GM19452 (cell line): Measurements from ENCODE around the gene JPH2.

Experiments
- ATAC-seq: cut with Tn5 transposase; IDR thresholded peaks from one replicate; pipeline ENCODE4 v1.9.1; 2021; ENCODE audit not compliant: unreplicated experiment

Gene JPH2

GRCh38 chr20:44187772-44188709, 1.1 kb upstream of the JPH2 start:
- no peak for ATAC-seq

GRCh38 chr20:44186674-44187053, 324 bp downstream of the JPH2 start:
- no peak for ATAC-seq

DNA sequence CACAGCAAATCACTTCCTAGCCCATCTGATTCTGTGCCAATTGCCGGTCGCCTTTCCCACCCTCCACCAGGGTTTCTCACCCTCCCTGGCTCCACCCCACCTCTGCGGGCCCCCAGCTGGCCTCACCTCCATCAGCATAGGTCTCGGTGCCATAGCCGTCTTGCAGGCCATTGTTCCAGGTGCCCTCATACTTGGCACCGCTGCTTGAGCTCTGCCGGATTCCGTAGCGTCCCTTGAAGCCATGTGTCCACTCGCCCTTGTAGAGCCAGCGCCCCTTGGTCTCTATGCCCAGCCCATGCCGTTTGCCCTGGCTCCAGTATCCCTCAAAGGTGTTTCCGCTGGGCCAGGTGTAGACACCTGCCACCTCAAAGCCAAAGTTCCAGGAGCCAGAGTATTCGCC, 787 bp downstream of the JPH2 start:
- ATAC-seq: no peak

GRCh38 chr20:44185574-44185973, 1.4 kb downstream of the JPH2 start:
- no peak for ATAC-seq

GRCh38 chr20:44183282-44183681, 3.7 kb downstream of the JPH2 start:
- ATAC-seq: no peak

DNA sequence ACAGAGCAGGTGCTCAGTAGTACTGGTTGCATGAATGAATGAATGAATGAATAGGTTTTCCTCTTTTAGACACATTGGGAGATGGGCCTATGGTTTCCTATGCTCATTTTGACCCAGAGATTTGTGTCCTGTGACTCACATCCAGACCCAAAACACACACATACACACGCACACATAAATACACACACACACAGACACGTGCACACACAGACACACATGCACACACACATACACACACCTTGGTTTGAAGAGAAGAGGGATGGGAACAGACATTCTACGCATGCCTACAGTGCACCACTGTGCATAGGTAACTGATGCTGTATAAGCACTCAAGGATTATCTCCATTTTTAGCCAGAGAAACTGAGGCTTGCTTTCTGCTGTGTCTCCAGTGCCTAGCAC, 4.1 kb downstream of the JPH2 start:
- ATAC-seq: no peak

GRCh38 chr20:44182135-44182765, 4.7 kb downstream of the JPH2 start:
- ATAC-seq: no peak

- ATAC-seq: no peak
Measured at GRCh38 chr20:44181611-44182010, 5.4 kb downstream of the JPH2 start.

DNA sequence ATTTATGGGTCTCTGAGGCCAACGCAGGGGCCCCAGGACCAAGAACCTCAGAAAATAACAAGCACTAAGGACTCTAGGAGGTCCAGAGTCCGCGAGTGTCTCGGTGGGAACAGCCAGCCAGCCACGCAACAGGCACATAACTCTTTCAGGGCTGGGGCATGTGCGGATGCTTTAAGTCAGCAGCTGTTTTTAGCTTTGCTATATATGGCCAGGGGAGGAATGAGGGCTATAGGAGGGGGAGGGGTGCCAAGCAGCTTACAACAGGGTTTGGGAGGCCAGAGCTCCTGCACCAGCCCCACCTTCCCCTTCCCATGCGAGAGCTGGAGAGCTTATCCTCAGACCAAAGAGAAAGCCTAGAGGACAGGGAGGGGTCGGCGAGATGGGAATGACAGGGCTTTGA, 6.2 kb downstream of the JPH2 start:
- no peak for ATAC-seq

- ATAC-seq: no peak
Measured at GRCh38 chr20:44176833-44177534, 10.0 kb downstream of the JPH2 start.

- ATAC-seq: no peak
Measured at GRCh38 chr20:44174996-44175765, 11.8 kb downstream of the JPH2 start.

DNA sequence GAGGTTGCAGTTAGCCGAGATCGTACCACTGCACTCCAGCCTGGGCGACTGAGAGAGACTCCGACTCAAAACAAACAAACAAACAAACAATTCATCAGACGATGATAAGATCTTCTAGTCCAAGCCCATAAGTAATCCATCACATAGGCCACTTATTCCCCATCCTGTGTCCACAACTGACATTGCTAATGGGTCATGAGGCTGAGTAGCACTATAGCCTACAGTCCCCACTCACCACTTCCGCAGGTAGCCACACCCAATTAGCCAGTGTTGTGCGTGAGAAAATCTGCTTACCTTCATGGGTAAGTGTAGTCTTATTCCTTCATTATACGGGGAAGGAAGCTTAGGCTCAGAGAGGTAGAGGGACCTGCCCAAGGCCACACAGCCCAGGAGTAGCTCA, 13.1 kb downstream of the JPH2 start:
- no peak for ATAC-seq

DNA sequence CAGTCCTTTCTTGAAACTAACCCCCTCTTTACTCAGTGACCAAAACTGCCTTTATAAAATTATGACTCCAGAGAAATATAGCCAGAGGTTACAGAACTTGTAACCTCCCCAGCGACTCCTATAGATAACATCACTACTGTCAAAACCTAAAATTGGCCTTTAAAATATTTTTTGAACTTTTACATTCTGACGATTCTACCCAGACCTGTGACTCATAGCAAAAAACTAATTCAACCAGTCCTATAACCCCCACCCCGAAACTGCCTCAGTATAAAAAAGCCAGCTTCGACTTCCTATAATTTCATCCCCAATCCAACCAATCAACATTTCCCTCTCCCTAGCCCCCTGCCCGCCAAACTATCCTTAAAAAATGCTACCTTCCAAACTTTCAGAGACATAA, 13.9 kb downstream of the JPH2 start:
- no peak for ATAC-seq

DNA sequence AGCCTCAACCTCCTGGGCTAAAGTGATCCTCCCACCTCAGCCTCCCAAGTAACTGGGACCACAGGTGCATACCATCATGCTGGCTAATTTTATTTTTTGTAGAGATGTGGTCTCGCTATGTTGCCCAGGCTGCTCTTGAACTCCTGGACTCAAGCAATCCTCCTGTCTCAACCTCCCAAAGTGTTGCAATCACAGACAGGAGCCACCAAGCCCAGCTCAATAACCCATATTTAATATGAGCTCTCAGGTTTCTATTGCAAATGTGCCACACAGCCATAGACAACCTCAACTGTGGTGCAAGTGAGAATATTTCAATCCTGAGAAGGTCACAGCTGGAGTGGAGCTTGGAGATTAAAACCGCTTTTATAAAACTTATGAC, 14.4 kb downstream of the JPH2 start:
- ATAC-seq: no peak

- no peak for ATAC-seq
Measured at GRCh38 chr20:44171775-44172571, 15.0 kb downstream of the JPH2 start.

- ATAC-seq: no peak
Measured at GRCh38 chr20:44170816-44171410, 16.1 kb downstream of the JPH2 start.

DNA sequence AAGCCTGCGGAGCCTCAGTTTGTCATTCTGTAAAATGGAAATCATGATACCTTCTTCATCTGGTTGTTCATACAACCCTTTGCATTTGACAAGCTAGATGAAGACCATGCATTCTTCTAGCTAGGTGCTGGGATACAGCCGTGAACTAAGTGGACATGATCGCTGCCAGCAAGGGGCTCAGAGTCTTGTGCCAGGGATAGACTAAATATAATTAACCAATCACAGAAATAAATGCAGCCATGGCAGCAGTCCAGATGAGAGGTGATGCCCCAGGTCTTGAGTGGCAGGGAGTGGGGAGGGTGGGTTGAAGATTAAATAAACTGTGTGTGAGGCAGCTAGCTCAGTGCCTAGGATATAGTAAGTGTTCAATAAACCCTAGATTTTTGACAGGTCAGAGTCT, 19.3 kb downstream of the JPH2 start:
- ATAC-seq: no peak

GRCh38 chr20:44166477-44166876, 20.5 kb downstream of the JPH2 start:
- ATAC-seq: no peak

GRCh38 chr20:44166008-44166407, 21.0 kb downstream of the JPH2 start:
- ATAC-seq: no peak

DNA sequence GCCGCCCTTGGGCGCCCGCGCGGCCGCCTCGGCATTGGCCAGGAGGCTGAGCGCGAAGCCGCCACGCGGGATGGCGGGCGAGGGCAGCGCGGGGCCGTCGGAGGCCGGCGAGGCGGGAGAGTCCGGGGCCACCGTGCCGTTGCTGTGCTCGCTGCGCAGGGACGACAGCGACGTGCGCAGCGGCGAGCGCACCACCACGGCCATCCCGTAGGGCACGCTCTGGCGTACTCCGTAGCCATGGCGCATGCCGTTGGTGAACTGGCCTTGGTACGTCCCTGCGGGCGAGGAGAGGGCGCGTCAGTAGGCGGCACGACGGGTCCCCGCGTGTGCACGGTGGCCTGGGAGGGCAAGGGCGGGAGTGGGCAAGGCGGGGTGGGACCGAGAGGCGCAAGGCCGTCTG, 26.9 kb downstream of the JPH2 start:
- no peak for ATAC-seq
